Activated CD8-positive, alpha-beta memory T cell treated with anti-CD3 and anti-CD28 coated beads for 48 hours (primary cell): Measurements from ENCODE around the gene MZT1.

ENCODE experiments used
- DNase-seq, 3 experiments: peaks; one replicate each; pipeline ENCODE4 v3.0.0-alpha.2; 2020; ENCODE audit warnings: low read depth in 2 of 3, low spot score in 2 of 3

The MZT1 gene

GRCh38 chr13:72686766-72687165 lies 40.7 kb downstream of the MZT1 start:
- no peak for DNase-seq

- DNase-seq, result no peak
Measured at GRCh38 chr13:72680353-72680752, 47.1 kb downstream of the MZT1 start.

- no peak for DNase-seq
Measured at GRCh38 chr13:72678312-72678711, 49.1 kb downstream of the MZT1 start.

GRCh38 chr13:72677431-72677830 lies 50.0 kb downstream of the MZT1 start:
- DNase-seq, result no peak

- no peak for DNase-seq
Measured at GRCh38 chr13:72666391-72666790, 61.0 kb downstream of the MZT1 start.

GRCh38 chr13:72662548-72662947 lies 64.9 kb downstream of the MZT1 start:
- no peak for DNase-seq
